ENCODE measurements around the gene ITCH.

GRCh38 chr20:34334654-34335407 is 28.2 kb upstream of the ITCH start:
- TF ChIP-seq POLR2AphosphoS5 (IDR thresholded peaks at IDR 0.05; ENCODE audit: low read depth, low read length) (no peak), POLR2A (IDR thresholded peaks at IDR 0.05; ENCODE audit: low read depth, low read length) (no peak), TAF1 (IDR thresholded peaks at IDR 0.05; ENCODE audit: low read depth, low read length) (no peak), SPI1 (IDR thresholded peaks at IDR 0.05; ENCODE audit: low read depth, low read length) (no peak), POU2F2 (IDR thresholded peaks at IDR 0.05; ENCODE audit: low read depth, low read length) (no peak), PAX5 (IDR thresholded peaks at IDR 0.05; ENCODE audit: insufficient read depth, low read length, severe bottlenecking) (no peak)

All from GM12891 (cell line).